HG02943 (cell line): Measurements from ENCODE around the gene BST2.
A peak's percentile ranks its signal among the peaks of the same experiment; 100 is the strongest.

Experiments used
- ATAC-seq: cut with Tn5 transposase; IDR thresholded peaks from one replicate; pipeline ENCODE4 v1.9.1; 2021; ENCODE audit warnings: mild to moderate bottlenecking, low read depth, moderate library complexity; ENCODE audit not compliant: unreplicated experiment

The BST2 gene

DNA sequence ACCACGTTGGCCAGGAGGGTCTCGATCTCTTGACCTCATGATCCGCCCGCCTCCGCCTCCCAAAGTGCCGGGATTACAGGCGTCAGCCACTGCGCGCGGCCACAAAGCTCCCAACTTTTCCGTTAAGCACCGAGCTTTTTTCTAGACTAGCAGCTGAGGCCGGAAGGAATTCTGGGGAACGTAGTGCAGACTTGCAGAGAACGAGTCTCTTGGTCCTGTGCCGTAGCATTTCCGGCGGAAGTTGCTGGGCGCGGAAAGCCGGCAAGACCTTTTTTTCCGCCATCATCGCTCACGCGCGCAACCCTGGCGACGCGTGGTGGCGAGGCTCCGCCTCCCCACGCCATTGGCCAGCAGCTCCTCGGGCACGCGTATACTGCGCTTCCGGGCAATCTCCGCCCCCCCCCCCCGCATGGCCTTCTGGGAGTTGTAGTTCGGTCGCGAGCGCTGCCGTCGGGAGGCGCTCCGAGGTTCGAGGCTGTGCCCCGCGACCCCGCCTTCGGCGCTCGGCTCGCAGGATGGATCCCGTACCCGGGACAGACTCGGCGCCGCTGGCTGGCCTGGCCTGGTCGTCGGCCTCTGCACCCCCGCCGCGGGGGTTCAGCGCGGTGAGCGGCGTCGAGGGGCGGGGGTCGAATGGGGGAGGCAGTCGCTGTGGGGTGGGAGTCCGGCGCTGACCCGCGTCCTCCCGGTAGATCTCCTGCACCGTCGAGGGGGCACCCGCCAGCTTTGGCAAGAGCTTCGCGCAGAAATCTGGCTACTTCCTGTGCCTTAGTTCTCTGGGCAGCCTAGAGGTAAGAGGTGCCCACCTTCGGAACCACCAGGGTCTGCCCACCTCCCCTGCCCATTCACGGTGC, 14.4 kb upstream of the BST2 start, which contains the start of gene MVB12A:
MVB12A (plus strand) TSS at position 427 of the 854 bp plus-strand sequence; CDS start at position 516, 89 bp downstream.
- ATAC-seq, result peak; percentile 88

DNA sequence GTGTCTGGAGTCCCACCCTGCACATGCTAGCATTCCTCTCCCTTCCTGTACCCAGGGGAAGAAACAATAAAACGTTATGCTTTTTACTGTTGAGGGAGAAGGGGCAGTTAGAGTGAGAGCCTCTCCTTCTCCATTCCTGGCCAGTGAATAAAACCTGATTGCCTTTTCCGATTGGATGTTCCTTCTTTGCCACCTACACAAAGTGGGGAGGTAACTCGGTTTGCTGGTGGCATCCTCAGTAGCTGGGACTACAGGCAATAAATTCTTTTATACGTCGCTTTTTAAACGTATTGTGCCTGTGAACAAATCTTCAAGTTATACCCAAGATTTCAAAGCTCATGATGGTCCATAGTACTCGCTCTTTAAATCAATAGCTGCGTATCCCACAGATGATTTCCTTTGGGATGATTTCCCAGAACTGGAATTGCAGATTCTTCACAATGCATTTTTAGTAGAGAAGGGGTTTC, 13.8 kb upstream of the BST2 start:
- no peak for ATAC-seq

DNA sequence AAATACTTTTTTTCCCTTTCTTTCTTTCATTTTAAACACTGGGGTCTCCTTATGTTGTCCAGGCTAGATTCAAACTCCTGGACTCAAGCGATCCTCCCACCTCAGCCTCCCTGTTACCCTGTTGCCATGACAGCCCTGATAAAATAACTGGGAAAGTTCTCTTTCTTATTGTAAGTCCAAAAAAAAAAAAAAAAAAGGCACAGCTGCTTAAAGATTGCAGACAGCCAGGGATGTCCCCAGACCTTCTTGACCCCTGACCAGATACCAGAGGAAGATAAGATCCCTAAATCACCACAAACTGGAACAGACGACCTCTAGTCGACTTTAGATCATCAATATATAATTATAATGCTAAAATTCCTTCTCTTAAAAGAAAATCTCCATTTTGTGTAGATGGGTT, 13.3 kb upstream of the BST2 start:
- no peak for ATAC-seq

DNA sequence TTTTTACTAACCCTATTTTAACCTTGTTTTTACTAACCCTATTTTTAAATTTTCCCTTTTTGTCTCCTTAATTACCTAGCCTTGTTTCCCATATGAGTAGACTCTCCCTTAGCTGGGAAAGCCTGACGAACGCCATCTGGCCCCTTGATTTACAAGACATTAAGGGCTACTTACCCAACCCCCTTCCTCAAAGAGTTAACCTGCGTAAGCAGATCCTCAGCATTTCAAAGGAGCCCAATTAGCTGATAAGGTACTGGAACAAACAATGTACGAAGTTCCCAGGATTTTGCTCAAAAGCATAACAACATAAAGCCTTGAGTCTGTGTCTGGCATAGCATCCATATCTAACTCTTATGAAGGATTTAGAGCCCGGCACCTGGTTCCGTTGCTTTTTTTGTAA, 9.7 kb upstream of the BST2 start:
- ATAC-seq, result no peak

DNA sequence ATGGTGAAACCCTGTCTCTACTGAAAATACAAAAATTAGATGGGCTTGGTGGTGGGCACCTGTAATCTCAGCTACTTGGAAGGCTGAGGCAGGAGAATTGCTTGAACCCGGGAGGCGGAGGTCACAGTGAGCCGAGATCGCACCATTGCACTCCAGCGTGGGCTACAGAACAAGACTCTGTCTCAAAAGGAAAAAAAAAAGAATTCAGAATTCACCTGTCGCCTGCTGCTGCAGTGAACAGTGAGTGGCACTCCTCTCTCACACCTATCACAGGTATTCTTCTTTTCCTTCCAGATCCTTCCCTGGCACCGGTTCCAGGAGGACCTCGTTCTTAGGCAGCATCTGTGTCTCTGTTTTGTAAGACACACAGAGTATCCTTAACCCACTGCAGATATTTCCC, 8.7 kb upstream of the BST2 start:
- ATAC-seq, result no peak

DNA sequence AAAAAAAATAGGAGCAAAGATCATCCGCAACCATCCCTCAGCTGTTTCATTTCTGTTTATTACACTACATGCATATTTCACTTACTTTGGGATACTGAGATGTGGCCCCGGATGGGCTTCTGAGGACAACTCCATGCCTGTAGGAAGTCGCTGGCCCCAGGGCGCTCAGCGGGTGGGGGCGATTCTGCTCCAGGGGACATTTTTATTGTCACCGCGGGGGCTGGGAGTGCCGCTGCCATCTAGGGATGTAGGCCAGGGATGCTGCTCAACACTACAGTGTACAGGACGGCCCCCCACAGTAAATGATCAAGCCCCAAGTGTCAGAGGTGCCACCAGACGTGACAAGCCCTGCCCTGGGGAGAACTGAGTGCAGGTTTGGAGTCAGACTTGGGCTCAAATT, 6.4 kb upstream of the BST2 start:
- ATAC-seq, result no peak

DNA sequence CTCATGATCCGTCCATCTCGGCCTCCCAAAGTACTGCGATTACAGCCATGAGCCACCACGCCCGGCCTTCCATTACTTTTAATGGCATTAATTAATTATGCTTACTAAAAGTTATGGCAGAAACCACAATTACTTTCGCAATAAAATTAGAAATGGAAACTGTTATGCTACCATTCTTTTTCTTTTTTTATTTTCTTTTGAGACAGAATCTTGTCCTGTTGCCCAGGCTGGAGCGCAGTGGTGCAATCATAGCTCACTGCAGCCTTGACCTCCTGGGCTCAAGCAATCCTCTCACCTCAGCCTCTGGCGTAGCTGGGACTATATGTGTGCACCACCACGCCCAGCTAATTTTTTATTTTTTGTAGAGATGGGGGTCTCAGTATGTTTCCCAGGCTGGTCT, 4.6 kb upstream of the BST2 start:
- ATAC-seq, result no peak

DNA sequence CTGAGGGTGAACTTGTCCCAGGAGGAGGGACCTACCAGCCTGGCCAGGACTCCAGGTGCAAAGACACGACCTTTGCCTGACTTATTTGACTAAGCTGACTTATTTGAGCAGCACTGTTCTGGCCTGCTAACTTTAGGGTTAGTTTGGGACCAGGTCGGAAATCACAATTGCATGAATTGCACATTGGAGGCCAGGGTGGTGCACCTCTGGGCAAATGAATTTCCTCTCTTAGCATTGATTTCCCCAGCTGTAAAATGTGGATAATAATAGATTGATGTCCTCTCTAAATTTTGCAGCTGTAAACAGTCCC, 1.4 kb upstream of the BST2 start:
- no peak for ATAC-seq

DNA sequence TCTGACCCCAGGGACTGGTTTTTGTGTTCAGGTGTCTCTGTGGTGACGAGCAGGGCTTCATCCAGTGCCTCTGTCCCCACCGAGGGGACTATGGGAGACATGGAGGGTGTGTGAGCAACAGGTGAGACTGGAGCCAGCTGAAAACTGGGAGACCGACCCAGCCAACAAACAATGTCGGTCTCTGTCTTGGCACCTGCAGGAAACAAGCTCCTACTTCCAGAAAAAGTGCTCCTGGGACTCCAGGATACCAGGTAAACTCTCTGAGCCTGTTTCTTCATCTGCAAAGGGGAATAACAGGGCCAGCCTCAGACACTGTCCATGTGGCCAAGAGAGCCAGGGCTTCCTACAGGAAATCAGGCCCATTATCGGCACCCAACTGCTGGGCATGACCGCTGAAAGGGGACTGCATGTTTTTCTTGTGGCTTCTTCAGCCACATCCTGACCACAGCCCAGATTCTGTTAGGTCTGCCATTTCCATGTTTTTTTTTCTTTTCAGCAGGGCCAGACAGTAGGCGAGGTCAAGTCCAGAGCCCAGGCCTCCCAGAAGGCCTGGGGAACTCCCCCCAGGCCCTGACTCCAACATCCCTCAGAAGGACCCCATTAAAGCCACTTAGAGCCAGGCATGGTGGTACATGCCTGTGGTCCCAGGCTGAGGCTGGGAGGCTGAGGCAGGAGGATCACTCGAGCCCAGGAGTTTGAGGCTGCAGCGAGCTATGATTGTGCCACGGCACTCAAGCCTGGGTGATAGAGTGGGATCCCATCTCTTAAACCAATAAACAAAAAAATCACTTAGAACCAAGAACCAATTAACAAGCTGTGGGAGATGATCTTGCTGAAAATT, 836 bp upstream of the BST2 start:
- no peak for ATAC-seq

DNA sequence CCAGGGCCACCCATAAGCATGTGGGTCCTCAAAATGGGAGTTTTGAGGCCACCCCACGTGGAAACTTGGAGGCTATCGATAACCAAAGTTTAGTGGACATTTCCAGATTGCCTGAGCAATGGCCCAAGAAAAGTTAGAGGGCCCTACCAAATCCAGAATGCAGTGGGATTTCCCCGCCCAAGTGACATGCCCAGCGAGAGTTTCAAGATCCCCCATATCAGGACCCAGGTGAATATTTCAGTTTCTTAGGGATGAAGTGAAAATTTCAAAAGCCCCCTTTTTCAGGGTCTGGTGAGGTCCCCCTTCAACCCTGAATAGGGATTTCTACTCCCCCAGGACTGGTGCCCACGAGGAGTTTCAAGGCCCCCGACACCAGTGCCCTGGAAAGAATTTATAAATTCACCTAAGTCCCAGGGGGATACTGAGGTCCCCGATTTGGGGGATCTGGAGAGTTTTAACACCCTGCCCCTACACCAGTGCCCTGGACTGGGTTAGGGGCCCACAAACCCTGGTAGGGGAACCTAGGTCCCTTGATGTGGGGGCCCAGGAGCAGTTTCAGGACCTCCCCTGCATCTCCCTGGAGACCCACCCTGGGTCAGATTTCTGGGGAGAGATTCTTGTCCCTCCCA, 695 bp downstream of the BST2 start:
- no peak for ATAC-seq

DNA sequence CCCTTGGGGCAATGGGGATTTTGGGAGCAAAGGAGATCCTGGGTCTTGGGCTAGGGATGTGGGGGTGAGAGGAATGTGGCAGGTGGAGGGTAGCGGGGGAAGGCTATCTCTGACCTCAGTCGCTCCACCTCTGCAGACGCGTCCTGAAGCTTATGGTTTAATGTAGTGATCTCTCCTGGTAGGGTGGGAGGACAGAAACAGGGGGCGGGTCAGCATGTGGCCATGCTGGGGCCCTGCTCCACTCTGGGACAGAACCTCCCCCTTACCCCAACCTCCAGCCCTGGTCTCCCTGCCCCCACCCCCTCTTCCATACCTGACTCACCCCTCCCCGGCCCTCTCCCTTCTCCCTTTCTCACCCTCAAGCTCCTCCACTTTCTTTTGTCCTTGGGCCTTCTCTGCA, 1.4 kb downstream of the BST2 start:
- ATAC-seq, result no peak

DNA sequence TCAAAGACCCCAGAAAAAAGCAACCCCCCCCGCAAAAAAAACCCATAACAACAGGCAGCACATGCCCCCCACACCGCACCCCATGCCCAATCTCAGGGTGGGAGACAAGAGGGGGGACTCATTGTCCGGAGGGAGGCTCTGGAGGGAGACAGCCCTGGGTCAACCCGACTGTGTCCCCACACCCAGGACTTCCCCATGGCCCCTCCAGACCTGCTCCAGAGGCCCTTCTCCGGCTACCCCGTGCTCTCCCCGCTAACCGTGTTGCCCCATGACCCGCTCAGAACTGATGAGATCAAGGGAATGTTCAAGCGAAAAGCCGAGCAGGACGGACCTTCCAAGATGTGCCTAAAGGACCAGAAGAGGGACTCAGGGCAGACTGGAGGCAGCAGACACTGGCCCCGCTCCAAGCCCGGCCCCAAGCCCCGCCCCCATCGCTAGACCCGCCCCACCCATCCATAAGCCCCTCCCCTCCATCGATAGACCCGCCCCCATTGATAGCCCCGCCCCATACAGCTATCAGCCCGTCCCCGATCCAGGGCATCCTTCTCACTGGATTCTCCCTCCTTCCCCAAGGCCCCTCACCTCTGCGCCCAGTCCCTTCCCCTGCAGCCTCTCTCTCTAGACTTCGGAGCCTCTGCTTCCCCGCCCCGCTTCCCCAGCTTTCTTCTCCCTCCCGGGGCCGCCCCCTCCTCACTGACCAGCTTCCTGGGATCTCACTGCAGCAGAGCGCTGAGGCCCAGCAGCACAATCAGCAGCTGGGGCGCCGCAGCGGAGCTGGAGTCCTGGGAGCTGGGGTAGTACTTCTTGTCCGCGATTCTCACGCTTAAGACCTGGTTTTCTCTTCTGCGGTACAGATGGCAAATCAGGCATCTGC, 2.2 kb downstream of the BST2 start:
- ATAC-seq, result no peak

DNA sequence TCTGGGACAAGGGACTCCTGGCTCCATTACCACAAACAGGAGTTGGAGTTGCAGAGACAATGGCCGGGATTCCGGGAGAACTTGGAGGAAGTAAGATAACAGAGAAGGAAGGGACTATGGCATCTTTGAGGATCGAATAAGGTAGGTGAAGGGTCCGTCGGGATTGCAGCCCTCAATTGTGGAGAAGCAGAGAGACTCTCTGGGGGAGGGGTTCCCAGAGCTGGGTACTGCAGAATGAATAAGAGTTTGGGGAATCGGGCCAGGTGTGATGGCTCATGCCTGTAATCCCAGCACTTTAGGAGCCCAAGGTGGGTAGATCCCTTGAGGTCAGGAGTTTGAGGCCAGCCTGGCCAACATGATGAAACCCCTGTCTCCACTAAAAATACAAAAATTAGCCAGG, 3.8 kb downstream of the BST2 start:
- ATAC-seq, result no peak

DNA sequence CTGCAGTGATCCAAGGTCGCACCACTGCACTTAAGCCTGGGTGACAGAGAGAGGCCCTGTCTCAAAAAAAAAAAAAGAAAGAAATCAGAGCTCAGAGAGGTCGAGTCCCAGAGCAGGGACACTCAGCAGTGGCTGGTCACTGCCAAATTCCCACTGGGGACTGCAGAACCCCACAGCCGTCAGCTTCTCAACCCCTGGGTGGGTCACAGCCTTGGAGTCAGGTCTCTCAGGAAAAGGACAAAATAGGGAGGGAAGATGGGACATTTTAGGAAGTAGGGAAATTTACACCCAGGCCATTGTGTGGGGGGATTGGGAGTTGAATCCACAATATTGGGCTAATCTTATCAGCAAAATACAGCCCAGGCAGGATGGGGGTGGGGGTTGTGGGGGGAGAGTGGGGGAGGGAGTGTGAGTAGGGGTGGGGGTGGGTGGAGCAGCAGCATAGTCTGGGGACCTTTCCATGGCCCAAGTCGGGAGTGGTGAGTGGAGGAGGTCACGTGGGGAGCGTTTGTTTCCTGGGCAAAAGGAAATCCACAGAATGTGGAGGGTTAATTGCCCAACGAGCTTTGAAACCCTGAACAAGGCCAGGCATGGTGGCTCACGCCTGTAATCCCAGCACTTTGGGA, 6.4 kb downstream of the BST2 start:
- no peak for ATAC-seq

DNA sequence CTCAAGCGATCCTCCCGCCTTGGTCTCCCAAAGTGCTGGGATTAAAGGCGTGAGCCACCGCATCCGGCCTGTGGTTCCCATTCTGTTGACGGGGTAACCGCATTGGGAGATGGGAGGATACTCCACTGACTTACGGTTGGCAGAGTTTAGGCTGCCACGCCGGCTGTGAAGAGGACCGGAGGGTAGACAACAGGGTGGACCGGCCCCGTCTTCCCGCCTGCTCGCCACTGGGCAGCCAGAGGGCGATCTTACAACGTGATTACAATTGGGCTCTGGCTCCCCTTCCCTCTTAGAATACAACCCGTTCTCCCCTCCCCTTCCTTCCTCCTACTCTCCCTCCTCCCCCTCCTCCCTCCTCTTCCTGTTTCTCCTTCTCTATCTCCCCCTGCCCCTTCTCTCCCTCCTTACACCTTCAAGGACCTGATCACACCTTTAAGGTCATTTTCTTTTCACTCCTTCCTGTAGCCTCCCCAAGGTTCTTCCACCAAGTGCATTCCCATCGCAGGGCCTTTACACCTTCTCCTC, 10.5 kb downstream of the BST2 start:
- no peak for ATAC-seq

DNA sequence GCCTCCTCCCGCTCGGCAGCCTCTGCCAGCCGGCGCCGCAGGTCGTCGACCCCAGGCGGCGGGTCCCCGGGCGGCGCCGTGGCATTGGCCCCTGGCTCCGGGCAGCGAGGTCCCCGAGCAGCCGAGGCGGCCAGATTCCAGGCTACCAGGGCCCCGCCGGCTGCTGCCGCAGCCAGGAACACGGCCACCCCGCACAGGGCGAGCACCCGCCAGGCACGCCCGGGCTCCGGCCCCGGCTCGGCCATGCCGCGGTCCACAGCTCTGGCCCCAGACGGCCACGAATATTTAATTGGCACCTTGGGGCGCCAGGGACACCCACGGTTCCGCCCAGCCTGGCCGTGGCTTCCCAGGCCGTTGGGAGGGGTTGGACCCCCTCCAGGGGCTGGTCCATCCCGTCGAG, 11.5 kb downstream of the BST2 start, which contains the start of gene CCDC194:
CCDC194 (minus strand) TSS at position 283 of the 400 bp plus-strand sequence; CDS start at position 245, 38 bp downstream.
- ATAC-seq, result no peak

DNA sequence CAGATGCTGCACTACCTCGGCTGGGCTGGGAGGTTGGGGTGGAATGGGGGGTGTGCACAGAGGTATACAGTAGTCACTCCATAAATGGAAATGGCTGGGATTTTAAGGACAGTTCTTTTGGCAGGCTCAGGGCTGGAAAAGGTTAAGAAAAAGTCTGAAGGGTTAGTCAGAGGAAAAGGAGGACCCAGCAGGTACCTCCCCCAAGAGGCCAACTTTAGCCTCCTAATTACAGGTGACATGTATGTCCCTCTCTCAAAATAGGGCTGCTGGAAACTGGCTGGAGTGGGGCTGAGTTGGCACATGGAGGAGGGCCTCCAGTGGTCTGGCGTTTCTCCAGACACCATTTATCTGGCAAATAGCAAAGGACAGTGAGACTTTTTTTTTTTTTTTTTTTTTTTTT, 12.4 kb downstream of the BST2 start:
- no peak for ATAC-seq

DNA sequence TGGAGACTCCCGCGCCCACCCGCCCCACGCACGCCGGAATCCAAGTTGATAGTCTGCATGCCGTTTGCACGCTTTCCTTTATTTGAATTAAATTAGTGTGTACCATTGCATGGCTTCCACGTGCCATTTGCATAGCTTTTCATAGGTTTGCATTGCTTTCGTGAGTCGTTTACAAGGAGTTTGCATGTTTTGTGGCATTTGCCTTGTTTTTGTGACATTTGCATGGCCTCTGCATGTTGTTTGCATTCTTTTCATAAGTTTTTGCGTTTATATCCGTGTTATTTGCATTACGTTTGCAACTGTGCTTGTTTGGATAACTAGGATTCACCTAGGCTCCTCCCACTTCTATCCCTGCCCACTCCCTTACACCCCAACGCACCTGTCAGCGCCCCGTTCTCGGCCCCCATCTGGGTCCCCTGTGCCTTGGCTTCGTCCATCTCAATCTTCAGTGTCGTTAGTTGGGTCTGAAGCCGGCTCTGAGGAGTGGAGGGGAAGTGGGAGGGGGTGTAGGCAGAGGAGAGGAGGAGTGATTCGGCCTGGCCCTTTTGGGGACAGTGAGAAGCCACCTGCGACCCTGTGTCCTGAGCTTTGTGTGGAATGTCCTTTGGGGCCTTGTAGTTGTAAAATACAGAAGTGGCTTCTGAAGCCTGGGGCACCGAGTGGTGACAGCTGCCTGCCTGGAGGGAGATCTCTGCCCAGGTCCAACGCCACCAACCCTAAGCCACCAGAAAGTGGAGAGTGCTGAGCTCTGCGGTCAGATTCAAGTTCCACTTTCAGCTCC, 13.9 kb downstream of the BST2 start:
- ATAC-seq, result no peak
